Activated CD4-positive, alpha-beta T cell treated with anti-CD3 and anti-CD28 coated beads, Interleukin-2, amount 10 ng/mL, durations not matched to agents 24 days and 14 days (primary cell): Measurements from ENCODE around the gene CSRP1. TPM values are rescaled to one million over a fixed set of nuclear protein-coding genes. Genes with fewer than 3 reads are reported as not detected.
"Not testable (repeated sequence)": the region's sequence is repeated elsewhere in the genome, so short reads cannot be mapped to it uniquely, and the experiment has no call there.

Source experiments
- DNase-seq: peaks from one replicate; pipeline ENCODE4 v3.0.0; 2022
- H3K27ac Mint-ChIP-seq: one replicate; pipeline ENCODE4 v1.8.0; 2022; ENCODE audit warnings: mild to moderate bottlenecking, mixed read lengths
- H3K27me3 Mint-ChIP-seq: one replicate; pipeline ENCODE4 v1.8.0; 2022; ENCODE audit warnings: mixed read lengths
- H3K36me3 Mint-ChIP-seq: one replicate; pipeline ENCODE4 v1.8.0; 2022; ENCODE audit warnings: low read depth, mild to moderate bottlenecking, mixed read lengths
- H3K4me1 Mint-ChIP-seq: one replicate; pipeline ENCODE4 v1.8.0; 2021; ENCODE audit warnings: mixed read lengths
- H3K4me3 Mint-ChIP-seq: one replicate; pipeline ENCODE4 v1.8.0; 2022; ENCODE audit warnings: mild to moderate bottlenecking, moderate library complexity, mixed read lengths
- H3K9me3 Mint-ChIP-seq: one replicate; pipeline ENCODE4 v1.8.0; 2021; ENCODE audit warnings: mixed read lengths
- intact Hi-C: fragments of 100-400 bp; cut with micrococcal nuclease; formaldehyde crosslinking; loops from one replicate; pipeline ENCODE4 v1.15.1; 2023
- total RNA-seq: library from RNA; stranded (reverse); gene quantifications from 2 replicates; pipeline ENCODE4 v1.2.3, GENCODE V29; 2022

Gene CSRP1
- total RNA-seq, 1 donor from 2014 or later: 59.0 TPM

DNA sequence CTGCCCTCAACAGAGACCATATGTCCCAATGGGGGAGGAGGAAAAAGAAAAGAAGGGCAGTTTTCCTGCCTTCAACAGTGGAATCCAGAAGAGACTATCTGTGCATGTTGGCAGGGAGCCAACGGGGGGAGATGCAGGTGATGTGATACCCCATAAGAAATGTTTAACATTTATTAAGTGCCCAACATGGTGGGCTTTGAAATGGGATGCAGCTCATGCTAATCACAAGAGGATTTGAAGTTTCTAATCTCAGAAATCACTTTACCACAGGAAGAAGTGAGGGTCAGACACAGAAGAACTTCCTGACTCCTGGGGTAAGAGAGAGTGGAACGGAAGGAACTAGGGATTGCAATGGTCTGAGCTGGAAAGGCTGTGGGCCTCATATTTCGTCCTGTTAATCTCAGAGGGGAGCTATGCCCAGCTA lies 16.2 kb downstream of the CSRP1 start:
- intact Hi-C loops: no loop called here
- no peak for DNase-seq
- no peak overlapping the region for H3K4me3 Mint-ChIP-seq
- no peak overlapping the region for H3K27ac Mint-ChIP-seq
- H3K36me3 Mint-ChIP-seq: peaks cover 35% of the 10 kb centered on the region
- no peaks in the 10 kb centered on the region for H3K9me3 Mint-ChIP-seq
- H3K27me3 Mint-ChIP-seq: no peaks in the 10 kb centered on the region
- peaks cover 1% of the 10 kb centered on the region for H3K4me1 Mint-ChIP-seq

DNA sequence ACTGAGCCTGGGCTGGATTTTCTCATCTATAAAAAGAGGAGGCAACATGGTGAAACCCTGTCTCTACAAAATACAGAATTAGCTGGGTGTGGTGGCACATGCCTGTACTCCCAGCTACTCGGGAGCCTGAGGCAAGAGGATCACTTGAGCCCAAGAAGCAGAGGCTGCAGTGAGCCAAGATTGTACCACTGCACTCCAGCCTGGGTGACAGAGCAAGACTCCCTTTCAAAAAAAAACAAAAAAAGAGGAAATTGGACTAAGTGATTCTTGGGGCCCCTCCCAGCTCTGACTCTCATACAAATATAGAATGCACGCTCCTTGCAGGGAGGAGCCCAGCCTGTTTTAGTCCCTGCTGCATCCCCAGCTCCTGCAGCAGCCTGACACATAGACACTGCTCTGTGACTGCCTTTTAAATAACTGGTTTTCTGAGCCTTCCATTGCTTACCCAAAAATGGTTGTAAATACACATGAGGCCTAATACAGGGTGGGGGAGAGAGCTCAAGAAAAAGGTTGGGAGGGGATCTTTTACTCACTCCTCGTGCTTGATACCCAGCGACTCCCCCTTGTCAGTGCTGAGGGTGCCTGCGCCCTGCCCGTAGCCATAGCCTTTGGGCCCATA lies 17.2 kb downstream of the CSRP1 start:
- Mint-ChIP-seq H3K4me3 (no peak overlapping the region), H3K4me1 (peaks cover 1% of the 10 kb centered on the region), H3K36me3 (peaks cover 29% of the 10 kb centered on the region), H3K27me3 (no peaks in the 10 kb centered on the region), H3K27ac (no peak overlapping the region), H3K9me3 (no peaks in the 10 kb centered on the region)
- no peak for DNase-seq
- intact Hi-C loops: no loop called here

DNA sequence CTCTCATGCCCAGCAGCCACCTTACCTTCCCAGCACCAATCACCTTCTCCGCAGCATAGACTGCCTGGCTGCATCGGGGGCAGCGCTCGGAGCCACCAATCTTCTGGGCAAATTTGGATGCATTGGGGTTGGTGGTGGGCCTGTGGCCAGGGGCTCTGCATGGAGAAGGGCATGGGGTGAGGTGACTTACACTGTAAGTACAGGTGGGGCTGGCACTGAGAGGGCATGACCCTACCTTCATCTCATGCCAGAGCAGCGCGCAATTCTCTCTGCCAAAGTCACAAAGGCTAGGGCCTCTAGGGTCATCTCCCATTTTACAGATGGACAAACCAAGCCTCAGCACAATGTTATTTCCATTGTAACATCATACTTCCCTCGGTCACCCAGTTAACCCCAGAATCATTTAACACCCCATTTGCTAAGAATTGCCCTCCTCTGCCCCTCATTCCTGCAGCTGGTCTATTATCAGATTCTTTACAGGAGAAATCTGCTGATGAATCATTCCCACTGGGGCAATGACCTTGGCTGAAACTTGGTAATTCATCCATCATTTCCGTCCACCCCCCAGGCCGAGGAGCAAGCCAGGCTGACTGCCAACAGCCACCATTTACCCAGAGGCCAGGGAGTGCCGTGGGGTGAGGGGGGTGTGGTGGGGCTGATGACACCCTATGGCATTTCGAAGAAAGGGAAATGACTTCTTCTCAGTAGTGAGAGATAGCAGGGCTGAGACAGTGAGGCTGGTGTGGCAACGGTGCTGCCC lies 17.9 kb downstream of the CSRP1 start:
- Mint-ChIP-seq H3K27me3 (no peaks in the 10 kb centered on the region), H3K4me1 (peaks cover under 1% of the 10 kb centered on the region), H3K27ac (no peak overlapping the region), H3K4me3 (no peak overlapping the region), H3K36me3 (peaks cover 22% of the 10 kb centered on the region), H3K9me3 (no peaks in the 10 kb centered on the region)
- intact Hi-C loops: no loop called here
- DNase-seq: no peak

DNA sequence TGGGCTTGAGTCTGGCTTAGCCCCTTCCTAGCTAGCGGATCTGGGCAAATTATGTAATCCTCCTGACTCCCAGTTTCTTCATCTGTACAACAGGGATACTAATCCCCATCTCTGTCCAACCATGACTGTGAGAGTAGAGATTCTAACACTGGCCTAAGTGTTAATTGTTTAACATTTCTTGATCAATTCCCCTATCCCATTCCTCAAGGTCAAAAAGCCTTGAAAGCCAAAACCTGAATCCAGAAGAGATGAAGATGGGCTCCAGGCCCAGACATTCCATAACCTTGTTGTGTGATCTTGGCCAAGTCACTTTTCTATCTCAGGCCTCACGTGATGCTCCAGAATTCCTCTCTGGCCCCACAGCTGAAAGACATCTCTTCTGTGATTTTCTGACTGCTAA lies 19.2 kb downstream of the CSRP1 start:
- no peaks in the 10 kb centered on the region for H3K4me1 Mint-ChIP-seq
- no peaks in the 10 kb centered on the region for H3K9me3 Mint-ChIP-seq
- peaks cover 17% of the 10 kb centered on the region for H3K36me3 Mint-ChIP-seq
- no peak for DNase-seq
- intact Hi-C loops: no loop called here
- no peak overlapping the region for H3K27ac Mint-ChIP-seq
- no peaks in the 10 kb centered on the region for H3K27me3 Mint-ChIP-seq
- H3K4me3 Mint-ChIP-seq: no peak overlapping the region

DNA sequence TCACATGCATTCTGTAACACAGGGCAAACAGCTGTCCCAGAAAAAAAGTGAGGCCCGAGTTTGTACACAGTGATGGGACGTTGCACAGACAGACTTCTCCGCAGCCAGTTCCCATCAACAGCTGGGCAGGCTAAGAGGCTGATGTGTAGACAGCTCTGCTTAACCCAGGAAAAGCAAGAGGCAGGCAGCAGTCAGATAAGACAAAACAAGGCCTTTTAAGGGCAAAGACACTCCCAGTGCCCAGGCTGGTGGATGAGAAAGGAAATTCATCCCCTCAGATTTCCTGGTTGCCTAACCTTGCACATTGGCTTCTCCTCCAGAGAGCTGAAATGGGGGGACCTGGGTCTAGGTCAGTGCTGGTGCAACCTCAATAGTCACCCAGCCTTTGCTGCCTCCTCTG lies 20.7 kb downstream of the CSRP1 start:
- Mint-ChIP-seq H3K4me3 (no peak overlapping the region), H3K4me1 (peaks cover 8% of the 10 kb centered on the region), H3K27ac (no peak overlapping the region), H3K9me3 (no peaks in the 10 kb centered on the region), H3K27me3 (peaks cover 3% of the 10 kb centered on the region), H3K36me3 (peaks cover 17% of the 10 kb centered on the region)
- intact Hi-C loops: no loop called here
- DNase-seq: no peak

DNA sequence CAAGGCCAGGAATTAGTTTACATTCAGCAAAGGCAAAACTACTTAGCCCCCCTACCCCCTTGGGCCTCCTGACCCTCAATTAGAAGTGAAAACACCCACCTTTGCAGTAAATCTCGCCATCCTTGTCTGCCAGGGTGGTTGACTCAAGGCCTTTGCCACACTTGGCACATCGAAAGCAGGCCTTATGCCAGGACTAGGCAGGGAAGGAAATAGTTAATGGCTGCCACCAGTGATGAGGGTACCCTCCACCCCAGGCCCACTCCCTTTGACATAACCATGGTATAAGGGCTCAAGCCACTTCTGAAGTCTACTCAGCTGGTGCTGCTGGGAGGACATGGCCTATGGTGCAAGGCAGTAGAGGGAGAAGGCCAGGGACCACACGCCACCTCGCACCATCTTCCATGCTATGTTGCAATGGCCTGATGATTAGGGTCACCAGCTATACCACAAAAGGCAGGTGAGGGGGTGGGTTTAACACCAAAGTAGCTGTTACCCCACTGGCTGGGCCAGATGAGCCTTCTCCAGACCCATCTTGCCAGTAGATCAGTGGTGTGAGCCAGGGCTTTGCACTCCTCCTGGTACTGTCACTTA lies 21.6 kb downstream of the CSRP1 start:
- peaks cover 17% of the 10 kb centered on the region for H3K36me3 Mint-ChIP-seq
- H3K9me3 Mint-ChIP-seq: no peaks in the 10 kb centered on the region
- no peak for DNase-seq
- H3K4me1 Mint-ChIP-seq: peaks cover 16% of the 10 kb centered on the region
- peaks cover 7% of the 10 kb centered on the region for H3K27me3 Mint-ChIP-seq
- no peak overlapping the region for H3K4me3 Mint-ChIP-seq
- H3K27ac Mint-ChIP-seq: no peak overlapping the region
- intact Hi-C loops: no loop called here

DNA sequence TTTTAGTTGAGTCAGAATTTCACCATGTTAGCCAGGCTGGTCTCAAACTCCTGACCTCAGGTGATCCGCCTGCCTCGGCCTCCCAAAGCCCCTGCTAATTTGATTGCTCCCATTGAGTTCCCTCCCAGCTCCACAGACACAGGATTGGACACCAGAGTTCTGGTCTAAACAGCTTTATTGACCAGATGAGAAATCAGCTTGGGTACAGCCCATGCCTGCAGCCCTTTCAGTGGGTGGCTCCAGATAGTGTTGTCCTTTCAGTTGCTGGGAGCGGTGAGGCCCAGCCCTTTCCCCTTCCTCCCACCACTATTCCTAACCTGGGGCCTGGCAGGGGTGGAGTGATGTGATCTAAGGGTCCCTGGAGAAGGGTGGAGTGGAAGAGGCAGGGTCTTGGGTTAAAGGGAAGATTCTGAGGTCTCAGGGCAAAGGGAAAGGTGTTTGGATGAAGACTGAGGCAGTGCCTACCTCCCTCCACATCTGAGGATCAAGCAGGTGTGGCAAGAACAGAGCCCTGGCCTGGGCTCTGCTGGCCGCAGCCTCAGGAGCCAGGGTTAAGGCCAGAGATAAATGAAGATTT lies 23.5 kb downstream of the CSRP1 start:
- Mint-ChIP-seq H3K36me3 (peaks cover 10% of the 10 kb centered on the region), H3K9me3 (no peaks in the 10 kb centered on the region), H3K4me1 (peaks cover 20% of the 10 kb centered on the region), H3K4me3 (no peak overlapping the region), H3K27ac (no peak overlapping the region), H3K27me3 (peaks cover 9% of the 10 kb centered on the region)
- DNase-seq: no peak
- intact Hi-C loops: no loop called here

DNA sequence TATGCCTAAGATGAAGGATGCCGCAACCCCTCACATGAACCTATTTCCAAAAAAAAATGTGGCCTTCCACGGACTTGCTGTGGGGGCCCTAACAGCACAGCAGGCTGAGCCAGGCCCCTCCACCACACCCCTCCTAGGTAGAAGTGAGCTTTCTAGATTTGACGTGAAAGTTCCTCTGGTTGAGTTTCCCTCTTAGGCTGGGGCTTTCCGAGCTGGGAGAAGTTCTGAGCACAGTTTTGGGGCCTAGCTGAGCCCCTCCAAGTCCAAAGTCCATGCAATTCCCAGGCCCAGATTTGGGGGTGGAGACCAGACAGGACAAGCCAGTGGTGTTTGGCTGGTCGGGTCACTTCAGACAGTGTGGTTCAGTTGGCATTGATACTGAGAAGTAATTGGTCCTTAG lies 24.2 kb downstream of the CSRP1 start:
- peaks cover 20% of the 10 kb centered on the region for H3K4me1 Mint-ChIP-seq
- H3K4me3 Mint-ChIP-seq: no peak overlapping the region
- H3K36me3 Mint-ChIP-seq: peaks cover 4% of the 10 kb centered on the region
- H3K9me3 Mint-ChIP-seq: no peaks in the 10 kb centered on the region
- intact Hi-C loops: loop anchor here (1.0 kb wide), 2 partner anchors 25 to 31 kb away; partner anchors contain the start of gene CSRP1
- H3K27ac Mint-ChIP-seq: no peak overlapping the region
- peaks cover 9% of the 10 kb centered on the region for H3K27me3 Mint-ChIP-seq
- no peak for DNase-seq

DNA sequence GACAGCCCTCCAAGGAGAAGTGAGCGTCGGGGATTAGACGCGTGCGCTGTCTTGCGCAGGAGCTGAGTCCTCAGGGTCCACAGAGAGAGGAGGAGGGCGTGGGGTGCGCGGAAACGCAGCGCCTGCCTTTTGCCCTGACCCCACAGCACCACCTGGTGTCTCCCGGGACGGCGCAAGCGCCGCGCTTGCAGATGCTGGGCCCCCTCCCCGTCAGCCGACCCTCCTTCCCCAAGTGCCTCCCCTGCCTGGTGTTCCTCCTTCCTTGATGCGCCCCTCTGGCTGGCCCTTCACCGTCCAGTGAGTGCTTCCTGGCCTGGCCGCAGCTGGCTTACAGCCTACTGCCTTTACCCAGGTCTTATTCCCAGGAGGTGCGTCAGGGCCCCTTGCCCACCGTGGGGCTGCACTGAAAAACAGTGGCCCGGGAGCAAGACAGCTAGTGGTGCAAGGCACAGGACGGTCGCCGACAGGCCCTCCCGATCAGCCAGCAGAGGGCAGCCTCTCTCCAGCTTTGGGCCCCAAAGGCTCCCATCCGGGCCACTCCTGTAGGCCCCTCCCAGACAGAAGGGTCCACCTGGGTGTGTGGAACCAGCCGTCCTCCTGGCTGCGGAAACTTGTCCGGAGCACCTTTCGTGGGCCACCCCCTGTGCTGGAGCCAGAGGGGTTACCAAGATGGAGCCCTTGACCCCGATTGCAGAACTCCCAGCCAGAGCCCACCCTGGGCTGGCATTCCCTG lies 25.0 kb downstream of the CSRP1 start:
- Mint-ChIP-seq H3K4me1 (peaks cover 20% of the 10 kb centered on the region), H3K27ac (no peak overlapping the region), H3K36me3 (peaks cover 2% of the 10 kb centered on the region), H3K4me3 (peak overlapping the region; percentile 80), H3K27me3 (peaks cover 15% of the 10 kb centered on the region), H3K9me3 (no peaks in the 10 kb centered on the region)
- intact Hi-C loops: loop anchor here (1.0 to 2.0 kb wide), 4 partner anchors 25 to 45 kb away; partner anchors contain the start of gene CSRP1
- DNase-seq: peak; percentile 95

DNA sequence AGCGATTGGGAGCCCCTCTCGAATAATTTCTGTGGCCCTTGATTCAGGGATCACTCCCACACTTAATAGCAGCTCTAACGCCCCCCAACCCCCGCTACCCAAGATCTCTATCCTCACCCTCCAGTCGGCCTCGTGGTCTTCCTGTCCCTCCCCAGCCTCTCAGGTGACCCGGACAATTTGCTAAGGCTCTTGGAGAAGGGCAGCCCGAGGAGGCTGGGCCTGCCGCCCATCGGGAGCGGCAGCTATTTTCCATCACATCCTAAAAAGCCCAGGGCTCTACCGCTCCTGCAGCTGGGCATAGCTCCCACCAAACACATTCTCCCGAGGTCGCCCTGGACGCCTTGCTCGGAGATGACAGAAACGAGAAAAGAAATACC lies 25.9 kb downstream of the CSRP1 start:
- intact Hi-C loops: loop anchor here (1.0 to 2.0 kb wide), 2 partner anchors 33 to 44 kb away; no protein-coding TSS in a partner anchor
- no peaks in the 10 kb centered on the region for H3K9me3 Mint-ChIP-seq
- H3K4me1 Mint-ChIP-seq: peaks cover 24% of the 10 kb centered on the region
- H3K27ac Mint-ChIP-seq: no peak overlapping the region
- peaks cover 2% of the 10 kb centered on the region for H3K36me3 Mint-ChIP-seq
- peak overlapping the region; percentile 80 for H3K4me3 Mint-ChIP-seq
- DNase-seq: no peak
- peaks cover 19% of the 10 kb centered on the region for H3K27me3 Mint-ChIP-seq

DNA sequence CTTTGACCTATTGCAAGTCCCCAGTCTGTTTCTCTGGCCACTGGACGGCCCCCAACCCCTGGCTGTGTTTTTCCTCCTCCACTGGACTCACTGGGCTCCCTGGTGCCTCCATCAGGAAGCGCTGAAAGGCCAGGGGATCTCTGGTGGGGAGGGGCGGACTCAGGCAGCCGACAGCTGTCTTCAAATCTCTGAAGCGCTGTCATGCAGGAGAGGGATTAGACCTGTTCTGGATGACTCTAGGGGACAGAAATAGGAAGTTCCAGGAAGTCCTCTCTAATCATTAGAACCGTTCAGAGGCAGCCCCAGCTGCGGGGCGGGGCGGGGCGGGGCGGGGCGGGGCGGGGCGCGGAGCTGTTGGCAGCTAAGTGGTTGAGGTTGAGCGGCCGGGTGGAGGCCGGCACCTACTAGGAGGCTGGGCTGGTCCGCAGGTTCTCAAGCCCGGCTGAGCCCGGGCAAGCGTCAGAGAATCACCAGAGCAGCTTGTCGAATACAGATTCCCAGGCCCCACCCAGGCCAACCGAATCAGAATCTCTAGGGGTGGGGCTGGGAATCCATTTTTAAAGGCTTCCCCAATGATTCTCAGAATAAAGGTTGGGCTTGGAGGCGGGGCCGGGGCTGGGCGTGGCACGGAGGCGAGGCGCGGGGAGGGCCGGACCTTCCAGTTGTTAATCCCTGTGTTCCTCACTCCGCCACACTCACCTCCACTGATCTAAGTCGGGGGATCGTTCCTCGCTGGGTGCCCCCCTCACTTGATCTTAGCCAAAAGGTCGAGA lies 26.5 kb downstream of the CSRP1 start:
- Mint-ChIP-seq H3K4me1 (peaks cover 24% of the 10 kb centered on the region), H3K36me3 (peaks cover 2% of the 10 kb centered on the region), H3K9me3 (no peaks in the 10 kb centered on the region), H3K4me3 (peak overlapping the region; percentile 80), H3K27ac (no peak overlapping the region), H3K27me3 (peaks cover 24% of the 10 kb centered on the region)
- DNase-seq: peak; percentile 93
- intact Hi-C loops: loop anchor here (1.0 to 2.0 kb wide), 3 partner anchors 11 to 44 kb away; partner anchors contain the start of gene PHLDA3

DNA sequence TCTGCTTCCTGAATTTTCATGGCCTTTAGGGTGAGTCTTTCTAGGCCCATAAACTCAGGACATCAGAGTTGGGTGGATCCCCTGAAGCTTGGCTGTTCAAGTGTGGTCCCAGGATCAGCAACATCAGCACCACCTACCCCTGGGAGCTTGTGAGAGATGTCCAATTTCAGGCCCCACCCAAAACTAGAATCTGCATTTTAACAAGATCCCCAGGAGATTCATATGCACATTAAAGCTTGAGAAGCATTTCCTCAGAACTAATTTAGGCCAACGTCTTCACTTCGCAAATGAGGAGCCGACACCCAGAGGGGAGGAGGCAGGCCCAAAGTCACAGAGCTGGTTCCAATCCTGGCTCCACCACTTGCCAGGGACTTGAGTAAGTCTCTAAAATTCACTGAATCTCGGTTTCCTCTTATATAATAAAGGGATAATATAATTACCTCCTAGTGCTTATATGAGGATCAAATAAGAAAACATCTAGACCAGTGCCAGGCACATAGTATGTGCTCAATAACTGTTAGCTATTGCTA lies 27.7 kb downstream of the CSRP1 start:
- DNase-seq: no peak
- Mint-ChIP-seq H3K9me3 (no peaks in the 10 kb centered on the region), H3K36me3 (peaks cover 2% of the 10 kb centered on the region), H3K4me1 (peaks cover 24% of the 10 kb centered on the region), H3K27ac (no peak overlapping the region), H3K4me3 (no peak overlapping the region), H3K27me3 (peaks cover 28% of the 10 kb centered on the region)
- intact Hi-C loops: no loop called here

DNA sequence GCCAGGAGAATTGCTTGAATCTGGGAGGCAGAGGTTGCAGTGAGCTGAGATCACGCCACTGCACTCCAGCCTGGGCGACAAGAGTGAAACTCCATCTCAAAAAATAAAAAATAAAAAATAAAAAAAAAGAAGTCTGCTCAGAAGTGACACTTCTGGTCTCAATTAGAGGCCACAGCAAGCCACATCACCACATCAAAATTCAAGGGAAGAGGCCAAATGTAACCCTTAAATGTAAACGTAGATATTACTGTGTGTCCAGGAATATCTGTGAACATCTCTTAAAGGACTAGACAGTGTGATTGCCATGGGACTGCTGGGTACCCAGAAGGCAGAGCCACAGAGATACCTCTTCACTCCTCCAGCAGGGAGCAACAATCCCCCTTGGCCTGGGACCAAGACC lies 28.3 kb downstream of the CSRP1 start:
- intact Hi-C loops: not testable (repeated sequence)
- H3K4me1 Mint-ChIP-seq: peaks cover 24% of the 10 kb centered on the region
- peaks cover 32% of the 10 kb centered on the region for H3K27me3 Mint-ChIP-seq

More for the DNA sequence above, 28.3 kb downstream of the CSRP1 start:
- H3K9me3 Mint-ChIP-seq, H3K36me3 Mint-ChIP-seq, DNase-seq, H3K27ac Mint-ChIP-seq, H3K4me3 Mint-ChIP-seq: not testable (repeated sequence)
